GM18505 (cell line): Measurements from ENCODE around the gene MSH5.
"Not testable (repeated sequence)": the region's sequence is repeated elsewhere in the genome, so short reads cannot be mapped to it uniquely, and the experiment has no call there.

ENCODE experiments used
- ATAC-seq: cut with Tn5 transposase; IDR thresholded peaks from one replicate; pipeline ENCODE4 v1.9.1; 2021; ENCODE audit not compliant: unreplicated experiment
- POLR2A ChIP-seq: IDR thresholded peaks from 4 replicates; pipeline ENCODE4 v1.6.1; 2011; ENCODE audit warnings: borderline replicate concordance; ENCODE audit not compliant: insufficient read depth, insufficient read length; ENCODE audit errors: extremely low read depth

The MSH5 gene

GRCh38 chr6:31705931-31706330, 33.9 kb upstream of the MSH5 start:
- no peak for TF ChIP-seq POLR2A
- no peak for ATAC-seq

DNA sequence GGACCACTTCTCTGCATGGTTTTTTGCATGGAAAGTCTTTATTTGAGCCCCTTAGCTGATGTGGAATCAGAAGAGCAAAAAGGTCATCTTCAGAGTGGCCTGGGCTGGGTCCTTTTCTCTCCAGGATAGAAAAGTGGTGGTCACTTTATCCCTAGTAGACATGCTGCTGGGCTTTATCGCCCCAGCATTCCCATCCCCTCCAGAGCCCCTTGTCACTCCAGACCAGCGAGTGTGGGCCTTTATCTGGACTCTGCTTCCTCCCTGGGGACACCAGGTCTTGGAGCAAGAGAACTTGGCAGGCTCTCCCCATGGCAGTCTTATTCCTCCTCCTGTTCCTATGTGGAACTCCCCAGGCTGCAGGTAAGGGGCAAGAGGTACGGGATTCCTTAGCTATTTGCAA, 33.2 kb upstream of the MSH5 start, which contains the start of gene LY6G6F:
Gene LY6G6F (plus strand): TSS at position 268 of the 400 bp plus-strand sequence. CDS start 41 bp downstream, at position 309.
- no peak for ATAC-seq
- TF ChIP-seq POLR2A = no peak

- ATAC-seq = no peak
- TF ChIP-seq POLR2A = no peak
Measured at GRCh38 chr6:31707701-31708100, 32.1 kb upstream of the MSH5 start.

DNA sequence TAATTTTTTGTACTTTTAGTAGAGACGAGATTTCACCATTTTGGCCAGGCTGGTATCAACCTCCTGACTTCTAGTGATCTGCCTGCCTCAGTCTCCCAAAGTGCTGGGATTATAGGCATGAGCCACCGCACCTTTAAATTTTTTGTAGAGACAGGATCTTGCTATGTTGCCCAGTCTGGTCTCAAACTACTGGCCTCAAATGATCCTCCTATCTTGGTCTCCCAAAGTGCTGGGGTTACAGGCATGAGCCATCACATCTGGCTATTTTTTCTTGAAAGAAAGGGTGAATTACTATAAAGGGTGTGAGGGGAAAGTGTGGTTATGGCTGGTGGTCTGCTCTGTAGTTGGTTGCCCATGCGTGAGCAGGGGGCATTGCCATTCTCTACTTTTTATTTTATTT, 31.6 kb upstream of the MSH5 start:
- TF ChIP-seq POLR2A = no peak
- no peak for ATAC-seq

GRCh38 chr6:31709157-31709556, 30.6 kb upstream of the MSH5 start:
- ATAC-seq = not testable (repeated sequence)

DNA sequence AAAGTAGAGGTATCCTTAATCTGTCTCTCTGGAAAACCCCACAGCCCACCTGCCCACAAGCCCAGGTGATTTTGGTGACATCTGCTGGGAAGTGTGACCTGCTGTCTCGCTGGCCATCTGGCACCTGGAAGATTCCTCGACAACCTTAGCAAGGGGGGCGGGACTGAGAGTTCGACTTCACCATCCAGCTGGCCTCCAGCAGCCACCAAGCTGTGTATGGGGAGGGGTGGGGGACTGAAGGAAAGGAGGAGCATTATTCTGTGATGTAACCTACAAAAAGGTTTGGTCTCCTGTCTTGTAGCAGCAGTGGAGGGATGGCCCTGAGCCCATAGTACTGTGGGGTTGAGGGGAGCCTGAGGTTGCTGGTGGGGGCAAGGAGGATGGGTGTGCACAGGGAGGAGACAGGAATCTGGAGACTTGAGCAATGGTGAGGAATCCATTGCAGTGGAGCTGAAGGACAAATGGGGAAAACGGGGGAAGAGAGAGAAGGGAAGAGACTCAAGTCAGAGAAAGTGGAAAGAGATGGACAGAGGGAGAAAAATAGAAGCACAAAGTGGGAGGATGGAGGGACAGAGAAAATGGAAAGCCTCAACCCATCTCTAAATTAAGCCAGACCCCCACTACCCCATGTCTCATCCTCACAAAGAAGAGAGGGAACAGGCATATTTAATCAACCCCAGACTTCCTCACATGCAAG, 29.1 kb upstream of the MSH5 start:
- no peak for ATAC-seq
- no peak for TF ChIP-seq POLR2A

DNA sequence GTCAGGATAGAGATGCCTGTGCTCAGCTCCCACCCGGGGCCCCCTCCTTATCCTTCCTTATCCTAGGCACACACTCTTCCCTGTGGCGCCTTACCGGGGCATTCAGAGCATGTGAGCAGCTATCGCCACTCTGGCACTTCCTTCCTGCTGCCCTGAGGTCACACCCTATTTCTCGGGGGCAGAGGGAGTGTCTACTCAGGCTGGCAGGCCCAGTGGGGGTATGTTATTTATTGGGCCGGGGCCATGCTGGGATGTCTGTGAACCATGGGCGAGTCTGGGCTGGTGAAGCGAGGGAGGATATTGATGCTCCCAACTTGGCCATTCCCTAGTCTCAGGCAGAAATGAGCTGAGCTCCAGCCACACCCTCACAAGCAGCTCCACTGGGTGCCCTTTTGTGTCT, 28.6 kb upstream of the MSH5 start:
- no peak for ATAC-seq
- TF ChIP-seq POLR2A = no peak

GRCh38 chr6:31712296-31712695, 27.5 kb upstream of the MSH5 start:
- no peak for TF ChIP-seq POLR2A
- no peak for ATAC-seq

DNA sequence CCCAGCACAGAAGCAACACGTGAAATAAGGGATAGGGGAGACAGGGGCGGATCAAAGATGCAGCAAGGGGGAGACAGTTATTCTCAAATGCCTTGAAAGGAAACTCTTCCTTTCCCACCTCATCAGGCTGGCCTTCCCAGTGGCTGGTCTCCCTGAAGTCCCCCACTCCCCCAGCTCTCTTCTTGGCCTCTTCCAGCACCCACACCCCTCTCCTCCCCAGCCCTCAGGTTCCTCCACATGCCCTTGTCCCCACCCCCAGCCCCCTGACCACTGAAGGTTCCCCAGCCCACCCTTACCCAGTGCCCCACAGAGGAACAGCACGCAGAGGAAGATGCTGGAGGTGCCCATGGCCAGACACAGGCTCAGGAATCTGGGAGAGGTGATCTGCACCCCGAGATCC, 26.3 kb upstream of the MSH5 start:
- TF ChIP-seq POLR2A = no peak
- no peak for ATAC-seq

DNA sequence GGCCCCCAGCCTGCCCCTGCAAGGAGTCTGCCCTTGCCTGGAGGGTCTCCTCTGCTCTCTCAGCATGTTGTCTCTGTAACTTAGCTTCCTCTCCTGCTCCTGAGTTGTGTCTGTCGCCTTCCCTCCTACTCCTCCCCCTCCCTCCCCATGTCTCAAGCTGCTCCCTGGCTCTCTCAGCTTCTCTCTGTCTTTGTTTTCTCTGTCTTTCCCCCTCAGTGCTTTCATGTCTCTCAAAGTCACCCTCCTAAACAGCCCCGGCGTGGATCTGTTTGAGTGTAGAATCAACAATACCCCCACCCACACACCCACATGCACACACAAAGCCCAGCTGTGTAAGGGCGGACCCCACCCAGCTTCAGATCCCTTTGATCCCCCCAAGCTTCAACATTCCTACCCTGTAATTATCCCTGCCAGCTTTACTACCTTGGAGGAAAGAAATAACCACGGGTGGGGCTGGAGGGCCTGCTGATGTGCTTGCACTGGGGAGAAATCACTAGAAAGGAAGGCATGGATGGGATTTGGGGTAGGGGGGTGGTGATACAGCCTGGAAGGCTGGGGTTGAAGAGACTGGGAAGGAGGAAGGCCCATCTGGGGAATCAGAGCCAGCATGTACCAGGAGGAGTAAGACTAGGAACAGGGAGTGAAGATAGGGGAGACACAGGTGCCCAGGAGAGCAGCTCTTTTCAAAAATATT, 25.7 kb upstream of the MSH5 start:
- no peak for ATAC-seq
- no peak for TF ChIP-seq POLR2A

GRCh38 chr6:31715022-31715958, 24.5 kb upstream of the MSH5 start, which contains the start of gene LY6G6D:
TSS of gene LY6G6D (plus strand) at chr6:31715348. CDS start at chr6:31715356, 8 bp downstream.
- ATAC-seq = no peak

DNA sequence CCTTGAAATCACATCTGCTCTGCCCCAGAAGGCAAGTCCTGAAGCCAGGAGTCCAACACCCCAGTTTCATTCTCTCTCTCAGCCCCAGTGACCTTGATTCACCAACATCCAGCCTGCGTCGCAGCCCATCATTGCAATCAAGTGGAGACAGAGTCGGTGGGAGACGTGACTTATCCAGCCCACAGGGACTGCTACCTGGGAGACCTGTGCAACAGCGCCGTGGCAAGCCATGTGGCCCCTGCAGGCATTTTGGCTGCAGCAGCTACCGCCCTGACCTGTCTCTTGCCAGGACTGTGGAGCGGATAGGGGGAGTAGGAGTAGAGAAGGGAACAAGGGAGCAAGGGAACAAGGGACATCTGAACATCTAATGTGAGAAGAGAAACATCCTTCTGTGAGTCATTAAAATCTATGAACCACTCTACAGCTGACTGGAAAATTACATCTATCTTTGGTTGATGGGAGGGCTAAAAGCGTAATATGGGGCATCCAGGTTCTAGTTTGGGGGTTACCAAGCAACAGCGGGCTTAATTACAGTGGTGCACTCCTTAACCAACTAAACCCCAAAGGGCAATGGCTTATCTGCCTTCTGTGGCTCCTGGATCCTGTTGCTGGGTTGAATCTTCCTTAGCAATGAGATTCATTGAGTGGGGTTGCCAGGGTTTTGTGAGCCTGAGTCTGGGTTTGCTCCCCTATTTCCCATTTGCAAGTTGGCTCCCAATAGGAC, 22.1 kb upstream of the MSH5 start:
- no peak for TF ChIP-seq POLR2A
- ATAC-seq = no peak

More at GRCh38 chr6:31715022-31715958, 24.5 kb upstream of the MSH5 start, which contains the start of gene LY6G6D:
- TF ChIP-seq POLR2A = no peak

GRCh38 chr6:31718265-31718664, 21.5 kb upstream of the MSH5 start:
- ATAC-seq = no peak
- no peak for TF ChIP-seq POLR2A
